HL-60 (cell line): ENCODE results near the gene AHI1.

ENCODE experiments used
- GABPA ChIP-seq: IDR thresholded peaks from 2 replicates; pipeline ENCODE4 v1.6.1; 2012; ENCODE audit warnings: low read depth
- POLR2AphosphoS5 ChIP-seq: IDR thresholded peaks from 2 replicates; pipeline ENCODE4 v1.6.1; 2012; ENCODE audit warnings: low read depth
- REST ChIP-seq: IDR thresholded peaks from 2 replicates; pipeline ENCODE4 v1.6.1; 2012; ENCODE audit warnings: low read depth; ENCODE audit not compliant: insufficient replicate concordance
- TF ChIP-seq, protein P1 (sequence below): IDR thresholded peaks from one replicate; pipeline ENCODE4 v1.5.1; 2011; ENCODE audit warnings: low read length, control low read depth, inconsistent platforms; ENCODE audit not compliant: insufficient read depth

DNA sequence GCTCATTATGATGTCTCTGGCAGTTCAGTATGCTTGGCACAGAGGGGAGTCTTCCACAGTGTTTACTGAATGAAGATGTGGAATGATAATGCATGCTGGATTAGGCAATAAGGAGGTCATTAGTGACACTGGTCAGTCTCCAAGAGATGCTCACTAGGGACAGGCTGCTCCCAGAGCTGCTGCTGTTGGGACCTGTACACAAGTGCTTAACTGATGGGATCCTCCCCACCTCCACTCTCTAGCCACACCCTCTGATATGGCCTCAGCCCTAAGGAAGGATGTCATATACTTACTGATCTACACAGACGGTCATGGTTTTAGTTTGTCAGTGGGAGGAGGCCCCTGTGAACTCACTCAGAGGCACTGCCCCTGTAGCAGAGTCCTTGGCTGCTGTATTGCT is 243.1 kb downstream of the AHI1 start:
- TF ChIP-seq, protein P1, sequence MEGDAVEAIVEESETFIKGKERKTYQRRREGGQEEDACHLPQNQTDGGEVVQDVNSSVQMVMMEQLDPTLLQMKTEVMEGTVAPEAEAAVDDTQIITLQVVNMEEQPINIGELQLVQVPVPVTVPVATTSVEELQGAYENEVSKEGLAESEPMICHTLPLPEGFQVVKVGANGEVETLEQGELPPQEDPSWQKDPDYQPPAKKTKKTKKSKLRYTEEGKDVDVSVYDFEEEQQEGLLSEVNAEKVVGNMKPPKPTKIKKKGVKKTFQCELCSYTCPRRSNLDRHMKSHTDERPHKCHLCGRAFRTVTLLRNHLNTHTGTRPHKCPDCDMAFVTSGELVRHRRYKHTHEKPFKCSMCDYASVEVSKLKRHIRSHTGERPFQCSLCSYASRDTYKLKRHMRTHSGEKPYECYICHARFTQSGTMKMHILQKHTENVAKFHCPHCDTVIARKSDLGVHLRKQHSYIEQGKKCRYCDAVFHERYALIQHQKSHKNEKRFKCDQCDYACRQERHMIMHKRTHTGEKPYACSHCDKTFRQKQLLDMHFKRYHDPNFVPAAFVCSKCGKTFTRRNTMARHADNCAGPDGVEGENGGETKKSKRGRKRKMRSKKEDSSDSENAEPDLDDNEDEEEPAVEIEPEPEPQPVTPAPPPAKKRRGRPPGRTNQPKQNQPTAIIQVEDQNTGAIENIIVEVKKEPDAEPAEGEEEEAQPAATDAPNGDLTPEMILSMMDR, result no peak
- TF ChIP-seq REST (no peak), GABPA (no peak), POLR2AphosphoS5 (no peak)
